Left ventricle myocardium inferior (tissue), 1 donor: ENCODE measurements around the gene CTNNA1. TPM values are rescaled to one million over a fixed set of nuclear protein-coding genes. Genes with fewer than 3 reads are reported as not detected.

Experiments
- DNase-seq: peaks from one replicate; pipeline ENCODE4 v3.0.0-alpha.2; 2020
- H3K27ac ChIP-seq: fragments of 200-600 bp; replicated peaks from 2 replicates; pipeline ENCODE4 v1.8.0; 2021
- H3K27me3 ChIP-seq: fragments of 200-600 bp; 2 replicates; pipeline ENCODE4 v1.8.0; 2021; ENCODE audit warnings: low read depth
- H3K36me3 ChIP-seq: fragments of 200-600 bp; 2 replicates; pipeline ENCODE4 v1.8.0; 2021
- H3K4me1 ChIP-seq: fragments of 200-600 bp; 2 replicates; pipeline ENCODE4 v1.8.0; 2021
- H3K4me3 ChIP-seq: fragments of 200-600 bp; 2 replicates; pipeline ENCODE4 v1.8.0; 2021; ENCODE audit warnings: mild to moderate bottlenecking, moderate library complexity
- H3K9me3 ChIP-seq: fragments of 200-600 bp; replicated peaks from 2 replicates; pipeline ENCODE4 v1.8.0; 2021
- CTCF ChIP-seq: fragments of 200-600 bp; IDR thresholded peaks from 2 replicates; pipeline ENCODE4 v1.8.0; 2021; ENCODE audit warnings: antibody characterized with exemption, mild to moderate bottlenecking, borderline replicate concordance
- intact Hi-C: fragments of 100-400 bp; cut with micrococcal nuclease; formaldehyde crosslinking; loops from one replicate; pipeline ENCODE4 v1.11.0; 2022
- total RNA-seq: library from RNA; stranded (reverse); fragmentation: NEBNext Ultra II Directional; extraction: Animal tissue kit (Norgen Biotek cat#: 25700); gene quantifications from one replicate; pipeline ENCODE4 v1.2.1, GENCODE V29; 2021
- donor health status: DM: no; HTN: yes; CAD: no; lungs with severe emphysema.

The CTNNA1 gene
- total RNA-seq, 1 donor from 2014 or later, result 341 TPM

- Histone ChIP-seq H3K4me1 (peaks cover 31% of the 10 kb centered on the region), H3K27me3 (no peaks in the 10 kb centered on the region), H3K9me3 (no peaks in the 10 kb centered on the region), H3K36me3 (no peaks in the 10 kb centered on the region), H3K27ac (no peak overlapping the region), H3K4me3 (no peak overlapping the region)
- intact Hi-C loops, result no loop called here
- DNase-seq, result no peak
- no peak for TF ChIP-seq CTCF
Measured at GRCh38 chr5:138720840-138721239, 32.4 kb upstream of the CTNNA1 start.

- DNase-seq, result no peak
- H3K4me1 ChIP-seq, result peaks cover 28% of the 10 kb centered on the region
- H3K9me3 ChIP-seq, result no peaks in the 10 kb centered on the region
- no peaks in the 10 kb centered on the region for H3K27me3 ChIP-seq
- no peak overlapping the region for H3K27ac ChIP-seq
- intact Hi-C loops, result no loop called here
- TF ChIP-seq CTCF, result no peak
- H3K4me3 ChIP-seq, result no peak overlapping the region
- no peaks in the 10 kb centered on the region for H3K36me3 ChIP-seq
Measured at GRCh38 chr5:138721979-138722378, 31.2 kb upstream of the CTNNA1 start.

- no peaks in the 10 kb centered on the region for H3K9me3 ChIP-seq
- no peak for TF ChIP-seq CTCF
- DNase-seq, result no peak
- H3K4me3 ChIP-seq, result no peak overlapping the region
- H3K36me3 ChIP-seq, result no peaks in the 10 kb centered on the region
- H3K27me3 ChIP-seq, result no peaks in the 10 kb centered on the region
- peaks cover 34% of the 10 kb centered on the region for H3K4me1 ChIP-seq
- intact Hi-C loops, result no loop called here
- H3K27ac ChIP-seq, result no peak overlapping the region
Measured at GRCh38 chr5:138722544-138723177, 30.6 kb upstream of the CTNNA1 start.

GRCh38 chr5:138724470-138725146, 28.6 kb upstream of the CTNNA1 start:
- Histone ChIP-seq H3K27ac (peak overlapping the region; percentile 77), H3K4me3 (no peak overlapping the region), H3K9me3 (no peaks in the 10 kb centered on the region), H3K27me3 (no peaks in the 10 kb centered on the region), H3K36me3 (no peaks in the 10 kb centered on the region), H3K4me1 (peaks cover 34% of the 10 kb centered on the region)
- TF ChIP-seq CTCF, result no peak
- intact Hi-C loops, result no loop called here
- peak; percentile 43 for DNase-seq

- Histone ChIP-seq H3K27me3 (no peaks in the 10 kb centered on the region), H3K4me1 (peaks cover 34% of the 10 kb centered on the region), H3K9me3 (no peaks in the 10 kb centered on the region), H3K36me3 (no peaks in the 10 kb centered on the region), H3K4me3 (peak overlapping the region; percentile 3), H3K27ac (peak overlapping the region; percentile 77)
- peak; percentile 46 for DNase-seq
- TF ChIP-seq CTCF, result peak; percentile 35
- intact Hi-C loops, result no loop called here
Measured at GRCh38 chr5:138725153-138725817, 27.9 kb upstream of the CTNNA1 start.
